HepG2 (cell line): Measurements from ENCODE around the gene CAPN12. TPM values are rescaled to one million over a fixed set of nuclear protein-coding genes. Genes with fewer than 3 reads are reported as not detected.

Experiments
- ATAC-seq: fragments of 200-7000 bp; cut with Tn5 transposase; 3 replicates; pipeline ENCODE4 v1.9.1; 2020; ENCODE audit warnings: mild to moderate bottlenecking, moderate library complexity
- BruUV-seq: library from RNA; stranded (reverse); fragments of 400-500 nt; replicated peaks from 2 replicates; lab custom pipeline; 2021; lab: Mats Ljungman, UMichigan
- CTCF ChIA-PET: fragments of 300-600 bp; formaldehyde crosslinking; extraction: SDS; loops from one replicate; lab custom pipeline; 2021; ENCODE audit warnings: low total read pairs, inconsistent platforms, low intra/inter-chr PET ratio; lab: Yijun Ruan, JAX
- POLR2A ChIA-PET: fragments of 350-600 bp; sonication (Branson Sonifier 250); formaldehyde crosslinking; loops from one replicate; lab custom pipeline; 2020; ENCODE audit warnings: antibody characterized with exemption, inconsistent platforms; lab: Yijun Ruan, JAX
- DNase-seq: peaks from one replicate; pipeline ENCODE4 v3.0.0-alpha.2; 2015; ENCODE audit warnings: low spot score
- FAIRE-seq: peaks from 3 replicates; lab custom pipeline; 2011; peaks lifted over from hg19 to GRCh38; lab: Jason Lieb, UNC
- H2AFZ ChIP-seq: one replicate; pipeline ENCODE4 v1.6.1; 2011; ENCODE audit warnings: low read length, inconsistent platforms
- H3K27ac ChIP-seq: fragments of 300-600 bp; 3 replicates; pipeline ENCODE4 v1.8.0; 2011; ENCODE audit warnings: mixed run types, mild to moderate bottlenecking, mixed read lengths, low read length, inconsistent platforms; ENCODE audit not compliant: insufficient read depth; ENCODE audit errors: extremely low read length
- H3K27me3 ChIP-seq, 2 experiments: fragments of 200-600 bp in 1 of 2; 2 replicates in 1 of 2; 3 replicates in 1 of 2; pipeline versions ENCODE4 v1.6.0 to v1.8.0; 2011; ENCODE audit warnings: low read length in 2 of 2, mild to moderate bottlenecking in 2 of 2, moderate library complexity in 2 of 2, inconsistent platforms in 1 of 2; ENCODE audit not compliant: insufficient read depth in 2 of 2, control insufficient read depth in 1 of 2
- H3K36me3 ChIP-seq, 2 experiments: fragments of 200-600 bp in 1 of 2; replicated peaks in 1 of 2; 2 replicates in 1 of 2; 3 replicates in 1 of 2; pipeline versions ENCODE4 v1.5.1 to v1.8.0; 2011; ENCODE audit warnings: low read length in 2 of 2, inconsistent platforms in 1 of 2; ENCODE audit not compliant: insufficient read depth in 2 of 2, control insufficient read depth in 1 of 2
- H3K4me1 ChIP-seq: 2 replicates; pipeline ENCODE4 v1.5.1; 2012; ENCODE audit warnings: low read length, inconsistent platforms; ENCODE audit not compliant: insufficient read depth
- H3K4me2 ChIP-seq: 2 replicates; pipeline ENCODE4 v1.6.0; 2011; ENCODE audit warnings: low read depth, low read length, inconsistent platforms
- H3K4me3 ChIP-seq, 3 experiments: fragments of 200-600 bp in 1 of 3; sonication (generic), shearing (Covaris generic) in 1 of 3; replicated peaks in 1 of 3; 2 replicates each; pipeline ENCODE4 v1.5.1; 2011 to 2016; ENCODE audit warnings: low read length in 3 of 3, inconsistent platforms in 2 of 3, low read depth in 2 of 3, mild to moderate bottlenecking in 2 of 3, control low read depth in 1 of 3, mixed read lengths in 1 of 3; ENCODE audit not compliant: insufficient read depth in 1 of 3
- H3K79me2 ChIP-seq: one replicate; pipeline ENCODE4 v1.6.1; 2011; ENCODE audit warnings: low read length, inconsistent platforms; ENCODE audit not compliant: insufficient read depth
- H3K9ac ChIP-seq: 2 replicates; pipeline ENCODE4 v1.6.0; 2011; ENCODE audit warnings: mild to moderate bottlenecking, low read depth, low read length, inconsistent platforms; ENCODE audit not compliant: insufficient read depth
- H3K9me3 ChIP-seq: 2 replicates; pipeline ENCODE4 v1.5.1; 2012; ENCODE audit warnings: mild to moderate bottlenecking, low read length
- H4K20me1 ChIP-seq: 2 replicates; pipeline ENCODE4 v1.6.0; 2011; ENCODE audit warnings: inconsistent platforms, mild to moderate bottlenecking, low read length, moderate library complexity; ENCODE audit not compliant: insufficient read depth
- CBFB ChIP-seq: sonication (generic); formaldehyde crosslinking; IDR thresholded peaks from 2 replicates; pipeline ENCODE4 v1.4.0; 2020; ENCODE audit warnings: missing genetic modification reagents
- CENPT ChIP-seq: sonication (generic); formaldehyde crosslinking; IDR thresholded peaks from 2 replicates; pipeline ENCODE4 v1.8.0; 2022; ENCODE audit warnings: low read depth, mild to moderate bottlenecking, moderate library complexity, missing genetic modification reagents
- IRX3 ChIP-seq: sonication (generic); formaldehyde crosslinking; IDR thresholded peaks from 2 replicates; pipeline ENCODE4 v1.8.1; 2023; ENCODE audit warnings: mild to moderate bottlenecking, low read depth, missing genetic modification reagents, borderline replicate concordance
- JUND ChIP-seq: sonication (generic); formaldehyde crosslinking; IDR thresholded peaks from 2 replicates; pipeline ENCODE4 v1.8.0; 2022; ENCODE audit warnings: mild to moderate bottlenecking, missing genetic modification reagents
- MTA3 ChIP-seq: sonication (generic); formaldehyde crosslinking; IDR thresholded peaks from 2 replicates; pipeline ENCODE4 v1.4.0; 2020; ENCODE audit warnings: missing genetic modification reagents
- NR2F1 ChIP-seq, 2 experiments: fragments of 450-650 bp in 1 of 2; formaldehyde crosslinking in 1 of 2; IDR thresholded peaks; 2 replicates each; pipeline versions ENCODE4 v1.5.0 to v1.6.1; 2016 to 2020; ENCODE audit warnings: mild to moderate bottlenecking in 1 of 2, missing compliant biosample characterization in 1 of 2, missing genetic modification reagents in 1 of 2, moderate library complexity in 1 of 2
- POGZ ChIP-seq: sonication (generic); formaldehyde crosslinking; IDR thresholded peaks from 2 replicates; pipeline ENCODE4 v1.4.0; 2020; ENCODE audit warnings: mild to moderate bottlenecking, missing genetic modification reagents
- PRMT3 ChIP-seq: sonication (generic); formaldehyde crosslinking; IDR thresholded peaks from 2 replicates; pipeline ENCODE4 v1.8.1; 2022; ENCODE audit warnings: low read depth, mild to moderate bottlenecking, moderate library complexity, missing genetic modification reagents, borderline replicate concordance
- RXRB ChIP-seq: IDR thresholded peaks from 2 replicates; pipeline ENCODE4 v1.6.1; 2016; ENCODE audit warnings: borderline replicate concordance, missing genetic modification reagents, missing compliant biosample characterization
- SMARCC2 ChIP-seq: fragments of 450-650 bp; IDR thresholded peaks from 2 replicates; pipeline ENCODE4 v1.6.1; 2017; ENCODE audit warnings: antibody characterized with exemption, mild to moderate bottlenecking
- SMC3 ChIP-seq: IDR thresholded peaks from 2 replicates; pipeline ENCODE4 v1.6.1; 2011; ENCODE audit warnings: low read length, improper control_type of control experiment
- TRAFD1 ChIP-seq: sonication (generic); formaldehyde crosslinking; IDR thresholded peaks from 2 replicates; pipeline ENCODE4 v1.5.1; 2020; ENCODE audit warnings: missing genetic modification reagents, mild to moderate bottlenecking, borderline replicate concordance
- ZNF33B ChIP-seq: sonication (generic); formaldehyde crosslinking; IDR thresholded peaks from 2 replicates; pipeline ENCODE4 v1.5.1; 2020; ENCODE audit warnings: mild to moderate bottlenecking, missing genetic modification reagents
- ZNF766 ChIP-seq: sonication (generic); formaldehyde crosslinking; IDR thresholded peaks from 2 replicates; pipeline ENCODE4 v1.5.0; 2020; ENCODE audit warnings: missing genetic modification reagents, borderline replicate concordance
- ZNF839 ChIP-seq: sonication (generic); formaldehyde crosslinking; IDR thresholded peaks from 2 replicates; pipeline ENCODE4 v1.4.0; 2020; ENCODE audit warnings: missing genetic modification reagents, mild to moderate bottlenecking, borderline replicate concordance
- ZZZ3 ChIP-seq: sonication (generic); formaldehyde crosslinking; IDR thresholded peaks from 2 replicates; pipeline ENCODE4 v1.4.0; 2020; ENCODE audit warnings: missing genetic modification reagents, mild to moderate bottlenecking, borderline replicate concordance
- whole genome bisulfite sequencing: methylation state at CpG from one replicate; pipeline ENCODE4 v1.1.6; 2017; ENCODE audit warnings: low lambda C conversion rate; 5-methylcytosine and 5-hydroxymethylcytosine counted together
- in situ Hi-C: cut with HindIII; loops from 2 replicates; pipeline ENCODE4 v1.10.0; 2017; ENCODE audit warnings: low pct_unique_long_range_greater_than_20kb; ENCODE audit not compliant: extremely low pct_ligation_motif_present
- intact Hi-C: fragments of 100-400 bp; cut with micrococcal nuclease; formaldehyde crosslinking; loops from one replicate; pipeline ENCODE4 v1.10.0; 2022; ENCODE audit not compliant: unreplicated experiment
- polyA plus RNA-seq, 8 experiments: library from polyadenylated mRNA; depleted of rRNA in 3 of 8; stranded (reverse) in 7 of 8; unstranded in 1 of 8; fragments of >200 nt; fragmentation: Illumina TruSeq in 4 of 8; extraction: Trizol in 4 of 8; gene quantifications; 2 replicates each; pipeline versions ENCODE4 v1.2.1 to v1.2.3, GENCODE V29; 2011 to 2016; ENCODE audit warnings: low read depth in 4 of 8, missing spikeins in 1 of 8, mixed read lengths in 1 of 8; ENCODE audit not compliant: insufficient read depth in 1 of 8
- total RNA-seq, 5 experiments: library from RNA; depleted of rRNA; stranded (reverse); fragments of >200 nt; fragmentation: Illumina TruSeq; extraction: Trizol; gene quantifications; 2 replicates each; pipeline ENCODE4 v1.2.3, GENCODE V29; 2016; ENCODE audit warnings: low read depth in 1 of 5
- TF ChIP-seq, protein P1 (sequence below): IDR thresholded peaks from 2 replicates; pipeline ENCODE4 v1.6.1; 2016; ENCODE audit warnings: low read depth, missing genetic modification reagents, missing compliant biosample characterization

The CAPN12 gene
- total and polyA plus RNA-seq, 2 of the 13 experiments (the other 11 are each of a cell fraction or from before 2014, with no cell fraction given), result 1.6 to 13.6 TPM

DNA sequence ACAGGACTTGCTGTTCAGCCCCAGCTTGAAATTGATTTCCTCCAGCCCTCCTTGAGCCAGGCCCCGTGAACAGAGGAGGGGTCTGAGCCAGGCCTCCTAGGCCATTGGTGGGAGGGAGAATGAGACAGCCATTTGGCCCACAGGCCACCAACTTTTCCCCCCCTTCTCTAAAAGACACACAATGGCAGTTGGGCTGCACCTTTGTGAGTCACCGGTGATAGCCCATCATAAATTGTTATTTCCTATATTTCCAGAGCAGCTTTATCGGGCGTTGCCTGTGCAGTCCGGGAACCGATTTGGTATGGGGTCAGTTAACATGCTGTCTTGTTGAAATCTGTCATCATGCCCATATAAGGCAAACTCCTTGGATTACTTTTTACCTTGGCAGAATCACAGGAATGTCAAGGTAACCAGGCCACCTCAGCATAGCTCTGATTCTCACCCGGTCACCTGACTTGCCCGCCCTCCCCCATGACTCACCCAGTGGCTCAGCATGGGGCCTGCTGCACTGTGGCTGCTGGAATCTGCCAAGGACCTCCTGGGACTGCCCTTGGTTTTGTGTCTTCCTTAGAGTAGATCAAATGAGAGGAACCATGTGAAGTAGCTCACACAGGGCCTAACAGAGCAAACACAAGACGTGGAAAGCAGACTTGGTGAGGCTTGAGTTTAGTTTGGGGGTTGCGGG is 60.7 kb downstream of the CAPN12 start:
- no peaks in the 10 kb centered on the region for H3K9me3 ChIP-seq
- peak overlapping the region; percentile 85 for H3K27ac ChIP-seq
- H3K4me1 ChIP-seq, result peaks cover 99% of the 10 kb centered on the region
- peaks cover 98% of the 10 kb centered on the region for H3K79me2 ChIP-seq
- intact Hi-C loops (loop anchor here (1.0 kb wide), 1 partner anchor 12 kb away; no protein-coding TSS in a partner anchor), in situ Hi-C loops (no loop called here)
- peaks cover 18% of the 10 kb centered on the region for H4K20me1 ChIP-seq
- H3K4me3 ChIP-seq, result peak overlapping the region in 1 of 3 experiments; percentile 27; a peak in 2 of 6 replicates
- BruUV-seq, result no TSS peak
- FAIRE-seq, result peak; percentile 92
- ATAC-seq, result peak; percentile 85
- H2AFZ ChIP-seq, result no peak overlapping the region
- no peaks in the 10 kb centered on the region for H3K27me3 ChIP-seq
- peak overlapping the region; percentile 63 for H3K9ac ChIP-seq
- H3K4me2 ChIP-seq, result peak overlapping the region; percentile 25
- ChIA-PET POLR2A (interaction anchor here (0.8 to 3.4 kb wide), 15 partner anchors 13 to 247 kb away, joined by 3 to 37 read pairs (median 5); partner anchors contain the start of genes ACTN4, EIF3K, MRPS12 and SARS2), CTCF (no interaction called here)
- DNase-seq, result peak; percentile 96
- H3K36me3 ChIP-seq, result peaks cover 6 to 14% of the 10 kb centered on the region in 2 experiments
- WGBS, result 22% methylated on average over 10 of the region's 10 CpGs
- no peak for TF ChIP-seq MTA3
- no peak for TF ChIP-seq SMARCC2
- no peak for TF ChIP-seq ZZZ3 (CRISPR knock-in tag)
- no peak for TF ChIP-seq PRMT3
- TF ChIP-seq TRAFD1 (CRISPR knock-in tag), result no peak
- TF ChIP-seq, protein P1, sequence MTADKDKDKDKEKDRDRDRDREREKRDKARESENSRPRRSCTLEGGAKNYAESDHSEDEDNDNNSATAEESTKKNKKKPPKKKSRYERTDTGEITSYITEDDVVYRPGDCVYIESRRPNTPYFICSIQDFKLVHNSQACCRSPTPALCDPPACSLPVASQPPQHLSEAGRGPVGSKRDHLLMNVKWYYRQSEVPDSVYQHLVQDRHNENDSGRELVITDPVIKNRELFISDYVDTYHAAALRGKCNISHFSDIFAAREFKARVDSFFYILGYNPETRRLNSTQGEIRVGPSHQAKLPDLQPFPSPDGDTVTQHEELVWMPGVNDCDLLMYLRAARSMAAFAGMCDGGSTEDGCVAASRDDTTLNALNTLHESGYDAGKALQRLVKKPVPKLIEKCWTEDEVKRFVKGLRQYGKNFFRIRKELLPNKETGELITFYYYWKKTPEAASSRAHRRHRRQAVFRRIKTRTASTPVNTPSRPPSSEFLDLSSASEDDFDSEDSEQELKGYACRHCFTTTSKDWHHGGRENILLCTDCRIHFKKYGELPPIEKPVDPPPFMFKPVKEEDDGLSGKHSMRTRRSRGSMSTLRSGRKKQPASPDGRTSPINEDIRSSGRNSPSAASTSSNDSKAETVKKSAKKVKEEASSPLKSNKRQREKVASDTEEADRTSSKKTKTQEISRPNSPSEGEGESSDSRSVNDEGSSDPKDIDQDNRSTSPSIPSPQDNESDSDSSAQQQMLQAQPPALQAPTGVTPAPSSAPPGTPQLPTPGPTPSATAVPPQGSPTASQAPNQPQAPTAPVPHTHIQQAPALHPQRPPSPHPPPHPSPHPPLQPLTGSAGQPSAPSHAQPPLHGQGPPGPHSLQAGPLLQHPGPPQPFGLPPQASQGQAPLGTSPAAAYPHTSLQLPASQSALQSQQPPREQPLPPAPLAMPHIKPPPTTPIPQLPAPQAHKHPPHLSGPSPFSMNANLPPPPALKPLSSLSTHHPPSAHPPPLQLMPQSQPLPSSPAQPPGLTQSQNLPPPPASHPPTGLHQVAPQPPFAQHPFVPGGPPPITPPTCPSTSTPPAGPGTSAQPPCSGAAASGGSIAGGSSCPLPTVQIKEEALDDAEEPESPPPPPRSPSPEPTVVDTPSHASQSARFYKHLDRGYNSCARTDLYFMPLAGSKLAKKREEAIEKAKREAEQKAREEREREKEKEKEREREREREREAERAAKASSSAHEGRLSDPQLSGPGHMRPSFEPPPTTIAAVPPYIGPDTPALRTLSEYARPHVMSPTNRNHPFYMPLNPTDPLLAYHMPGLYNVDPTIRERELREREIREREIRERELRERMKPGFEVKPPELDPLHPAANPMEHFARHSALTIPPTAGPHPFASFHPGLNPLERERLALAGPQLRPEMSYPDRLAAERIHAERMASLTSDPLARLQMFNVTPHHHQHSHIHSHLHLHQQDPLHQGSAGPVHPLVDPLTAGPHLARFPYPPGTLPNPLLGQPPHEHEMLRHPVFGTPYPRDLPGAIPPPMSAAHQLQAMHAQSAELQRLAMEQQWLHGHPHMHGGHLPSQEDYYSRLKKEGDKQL, result no peak; the same call in 1 of the 2 replicates
- no peak for TF ChIP-seq ZNF33B (CRISPR knock-in tag)
- TF ChIP-seq RXRB (CRISPR knock-in tag), result peak; percentile 63; the same call in 1 of the 2 replicates
- no peak for TF ChIP-seq ZNF839 (CRISPR knock-in tag)
- 0 out of 4 replicates have a peak, but pooled peaks of 1 of the 2 experiments have one; percentile 13 for TF ChIP-seq NR2F1 (CRISPR knock-in tag; IDR thresholded peaks at IDR 0.05)
- TF ChIP-seq ZNF766 (CRISPR knock-in tag), result no peak
- no peak for TF ChIP-seq IRX3 (CRISPR knock-in tag)
- TF ChIP-seq CENPT (CRISPR knock-in tag), result no peak
- 0 out of 2 replicates have a peak, but pooled peaks have one; percentile 21 for TF ChIP-seq CBFB (CRISPR knock-in tag)
- TF ChIP-seq SMC3, result 0 out of 2 replicates have a peak, but pooled peaks have one; percentile 4
- 0 out of 2 replicates have a peak, but pooled peaks have one; percentile 25 for TF ChIP-seq POGZ (CRISPR knock-in tag)
- peak; percentile 90 for TF ChIP-seq JUND (CRISPR knock-in tag)
